Uterus (tissue), 4 donors: ENCODE measurements around the gene CCDC88B. TPM values are rescaled to one million over a fixed set of nuclear protein-coding genes. Genes with fewer than 3 reads are reported as not detected.

ENCODE experiments used
- DNase-seq, 2 donors: peaks; one replicate each; pipeline ENCODE4 v3.0.0-alpha.2; 2019 to 2020
- H3K27ac ChIP-seq, 2 donors: fragments of 200-600 bp; sonication (generic); 1 replicate in 1 of 2; 2 replicates in 1 of 2; pipeline ENCODE4 v1.5.1; 2016 to 2018
- H3K27me3 ChIP-seq, 2 donors: fragments of 200-600 bp; sonication (generic); one replicate each; pipeline ENCODE4 v1.5.1; 2018 to 2019; ENCODE audit warnings: control low read depth in 1 of 2
- H3K36me3 ChIP-seq, 2 donors: fragments of 200-600 bp; sonication (generic); one replicate each; pipeline ENCODE4 v1.5.1; 2019; ENCODE audit warnings: control low read depth in 1 of 2
- H3K4me1 ChIP-seq, 2 donors: fragments of 200-600 bp; sonication (generic); one replicate each; pipeline ENCODE4 v1.5.1; 2018 to 2019; ENCODE audit warnings: control low read depth in 1 of 2
- H3K4me3 ChIP-seq, 2 donors: fragments of 200-600 bp; sonication (generic); 1 replicate in 1 of 2; 2 replicates in 1 of 2; pipeline ENCODE4 v1.5.1; 2018 to 2019; ENCODE audit warnings: mild to moderate bottlenecking in 1 of 2
- H3K9me3 ChIP-seq, 2 donors: fragments of 200-600 bp; sonication (generic); one replicate each; pipeline ENCODE4 v1.5.1; 2019; ENCODE audit warnings: control low read depth in 1 of 2
- POLR2A ChIP-seq, 2 donors: fragments of 450-650 bp; IDR thresholded peaks; one replicate each; pipeline ENCODE4 v1.6.1; 2016; ENCODE audit warnings: antibody characterized with exemption in 2 of 2, mild to moderate bottlenecking in 1 of 2, moderate library complexity in 1 of 2
- intact Hi-C: fragments of 100-400 bp; cut with DNase I; formaldehyde crosslinking; loops from one replicate; pipeline ENCODE4 v1.15.1; 2023; ENCODE audit warnings: low total_unique reads
- total RNA-seq, 4 donors: library from RNA; depleted of rRNA in 3 of 4; stranded (reverse); fragments of >200 nt in 3 of 4; gene quantifications; one replicate each; pipeline versions ENCODE4 v1.1.0 to v1.2.4, GENCODE V29; 2014 to 2023
- TF ChIP-seq, protein P1 (sequence below), 4 experiments: fragments of 200-600 bp in 2 of 4; fragments of 450-650 bp in 2 of 4; sonication (generic) in 2 of 4; IDR thresholded peaks; one replicate each; pipeline ENCODE4 v1.5.1; 2016 to 2019; ENCODE audit warnings: antibody characterized with exemption in 4 of 4, mild to moderate bottlenecking in 2 of 4, moderate library complexity in 1 of 4
- donor health status: DM: yes; HTN: yes; CAD: no.

CCDC88B gene
- total RNA-seq, 4 donors from 2014 or later = 0.29 to 5.7 (median 2.9) TPM

DNA sequence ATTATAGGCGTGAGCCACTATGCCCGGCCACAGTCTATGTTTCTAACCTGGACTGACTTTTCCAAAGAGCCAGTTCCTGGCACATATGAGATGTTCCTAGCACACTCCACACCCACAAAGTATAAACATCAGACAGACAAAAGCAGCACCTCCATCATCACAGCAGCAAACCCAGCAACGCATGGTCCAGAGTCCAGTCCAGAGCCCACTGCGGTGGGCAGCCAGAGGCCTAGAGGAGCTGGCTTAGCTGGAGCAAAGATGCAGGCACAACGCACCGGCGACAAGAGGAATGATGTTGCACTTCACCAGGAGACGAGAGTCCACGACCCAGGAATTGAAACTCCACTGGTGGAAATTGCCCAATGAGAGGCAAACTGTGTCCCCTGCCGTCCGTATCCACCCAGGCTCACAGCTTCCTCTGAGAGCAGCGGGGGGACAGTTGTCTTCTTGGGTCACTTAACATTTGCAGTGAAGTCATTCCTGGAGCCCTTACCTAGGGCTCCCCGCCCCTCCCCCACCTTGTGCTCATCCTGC, 55.6 kb downstream of the CCDC88B start:
- intact Hi-C loops = no loop called here
- no peak overlapping the region for H3K27ac ChIP-seq
- no peak for DNase-seq
- H3K36me3 ChIP-seq = no peaks in the 10 kb centered on the region
- H3K4me1 ChIP-seq = no peaks in the 10 kb centered on the region
- H3K4me3 ChIP-seq = no peak overlapping the region
- H3K9me3 ChIP-seq = no peaks in the 10 kb centered on the region
- no peaks in the 10 kb centered on the region for H3K27me3 ChIP-seq
- TF ChIP-seq, protein P1, sequence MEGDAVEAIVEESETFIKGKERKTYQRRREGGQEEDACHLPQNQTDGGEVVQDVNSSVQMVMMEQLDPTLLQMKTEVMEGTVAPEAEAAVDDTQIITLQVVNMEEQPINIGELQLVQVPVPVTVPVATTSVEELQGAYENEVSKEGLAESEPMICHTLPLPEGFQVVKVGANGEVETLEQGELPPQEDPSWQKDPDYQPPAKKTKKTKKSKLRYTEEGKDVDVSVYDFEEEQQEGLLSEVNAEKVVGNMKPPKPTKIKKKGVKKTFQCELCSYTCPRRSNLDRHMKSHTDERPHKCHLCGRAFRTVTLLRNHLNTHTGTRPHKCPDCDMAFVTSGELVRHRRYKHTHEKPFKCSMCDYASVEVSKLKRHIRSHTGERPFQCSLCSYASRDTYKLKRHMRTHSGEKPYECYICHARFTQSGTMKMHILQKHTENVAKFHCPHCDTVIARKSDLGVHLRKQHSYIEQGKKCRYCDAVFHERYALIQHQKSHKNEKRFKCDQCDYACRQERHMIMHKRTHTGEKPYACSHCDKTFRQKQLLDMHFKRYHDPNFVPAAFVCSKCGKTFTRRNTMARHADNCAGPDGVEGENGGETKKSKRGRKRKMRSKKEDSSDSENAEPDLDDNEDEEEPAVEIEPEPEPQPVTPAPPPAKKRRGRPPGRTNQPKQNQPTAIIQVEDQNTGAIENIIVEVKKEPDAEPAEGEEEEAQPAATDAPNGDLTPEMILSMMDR (IDR thresholded peaks at IDR 0.05) = no peak
- TF ChIP-seq POLR2A (IDR thresholded peaks at IDR 0.05) = no peak

DNA sequence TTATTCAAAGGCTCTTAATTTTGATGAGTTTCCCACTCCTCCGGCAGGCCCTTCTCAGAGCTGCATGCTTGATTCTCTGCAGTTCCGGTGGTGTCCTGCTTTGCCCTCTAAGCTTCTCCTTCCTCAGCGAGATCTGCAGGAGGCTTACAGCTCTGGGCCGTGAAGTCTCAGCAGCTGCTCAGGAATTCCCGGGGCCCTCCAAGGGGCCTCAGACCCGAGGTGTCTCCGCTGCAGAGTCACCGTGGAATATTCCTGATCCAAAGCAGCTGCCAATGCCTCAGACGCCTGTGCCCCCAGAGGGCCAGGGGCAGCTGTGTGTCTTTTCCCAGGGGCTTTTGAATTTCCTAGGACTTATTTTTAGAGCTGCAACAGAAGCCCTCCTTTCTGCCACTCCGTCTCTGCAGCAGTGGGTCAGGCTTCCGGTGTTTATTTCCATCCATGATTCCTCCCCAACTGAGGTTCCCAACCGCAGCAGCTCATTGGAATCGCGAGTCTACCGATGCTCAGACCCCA, 56.1 kb downstream of the CCDC88B start:
- Histone ChIP-seq H3K27ac (no peak overlapping the region), H3K36me3 (no peaks in the 10 kb centered on the region), H3K27me3 (no peaks in the 10 kb centered on the region), H3K4me3 (no peak overlapping the region), H3K9me3 (no peaks in the 10 kb centered on the region), H3K4me1 (no peaks in the 10 kb centered on the region)
- no peak for TF ChIP-seq POLR2A (IDR thresholded peaks at IDR 0.05)
- TF ChIP-seq, protein P1 (IDR thresholded peaks at IDR 0.05) = no peak
- no peak for DNase-seq
- intact Hi-C loops = no loop called here

DNA sequence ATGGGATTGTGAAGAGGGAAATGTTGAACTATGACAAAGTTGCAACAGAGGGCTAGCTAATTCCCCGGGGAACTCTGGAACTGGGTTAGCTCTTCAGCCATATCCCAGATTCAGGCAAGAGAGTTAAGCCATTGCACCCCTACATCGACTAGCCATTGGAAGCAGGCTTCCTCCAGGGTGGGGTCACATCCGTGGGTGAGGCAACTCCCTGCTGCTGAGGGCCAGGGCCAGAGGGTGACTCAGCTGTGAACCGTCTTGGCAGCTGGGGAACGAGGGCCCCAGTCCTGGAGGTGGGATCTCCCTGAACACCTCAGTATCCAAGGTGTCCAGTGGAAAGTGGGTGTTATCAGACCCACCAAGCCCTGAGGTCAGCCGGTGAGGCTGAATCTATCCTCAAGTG, 60.1 kb downstream of the CCDC88B start:
- Histone ChIP-seq H3K27me3 (no peaks in the 10 kb centered on the region), H3K9me3 (no peaks in the 10 kb centered on the region), H3K4me1 (no peaks in the 10 kb centered on the region), H3K4me3 (no peak overlapping the region), H3K36me3 (no peaks in the 10 kb centered on the region), H3K27ac (no peak overlapping the region)
- intact Hi-C loops = no loop called here
- TF ChIP-seq, protein P1 (IDR thresholded peaks at IDR 0.05) = no peak
- no peak for DNase-seq

DNA sequence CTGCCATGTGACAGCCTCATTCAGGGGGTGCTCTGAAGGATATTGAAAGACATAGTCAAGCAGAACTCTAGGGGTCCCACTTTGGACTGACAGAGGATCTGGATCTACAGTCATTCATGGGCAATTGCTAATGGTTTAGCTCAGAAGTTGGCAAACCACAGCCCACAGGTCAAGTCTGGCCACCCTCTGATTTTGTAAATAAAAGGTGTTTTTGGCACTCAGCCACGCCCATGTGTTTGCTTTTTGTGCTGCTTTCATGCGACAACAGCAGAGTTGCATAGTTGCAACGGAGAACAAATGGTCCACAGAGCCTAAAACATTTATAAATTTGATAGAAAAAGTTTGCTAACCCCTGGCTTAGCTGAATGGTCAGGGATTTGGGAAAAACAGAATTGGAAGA, 60.7 kb downstream of the CCDC88B start:
- Histone ChIP-seq H3K36me3 (no peaks in the 10 kb centered on the region), H3K4me1 (no peaks in the 10 kb centered on the region), H3K27me3 (no peaks in the 10 kb centered on the region), H3K27ac (no peak overlapping the region), H3K4me3 (no peak overlapping the region), H3K9me3 (no peaks in the 10 kb centered on the region)
- intact Hi-C loops = no loop called here
- DNase-seq = no peak
- TF ChIP-seq POLR2A (IDR thresholded peaks at IDR 0.05) = no peak
- TF ChIP-seq, protein P1 (IDR thresholded peaks at IDR 0.05) = no peak

DNA sequence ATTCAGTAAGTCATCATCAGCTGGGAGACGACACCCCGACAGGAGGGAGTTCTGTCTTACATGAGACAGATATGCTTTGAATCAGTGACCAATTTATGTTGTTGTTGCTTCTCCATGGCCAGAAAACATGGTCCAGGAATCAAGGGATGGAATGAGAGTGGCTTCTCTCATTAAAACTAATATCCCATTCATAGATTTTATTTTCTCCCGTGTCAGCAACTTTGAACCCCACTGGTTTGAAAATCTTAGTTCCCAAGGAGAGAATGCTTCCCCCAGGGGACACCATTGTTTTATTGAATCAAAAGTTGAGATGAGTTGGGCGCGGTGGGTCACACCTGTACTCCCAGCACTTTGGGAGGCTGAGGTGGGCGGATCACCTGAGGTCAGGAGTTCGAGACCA, 61.8 kb downstream of the CCDC88B start:
- Histone ChIP-seq H3K36me3 (no peaks in the 10 kb centered on the region), H3K27ac (no peak overlapping the region), H3K4me1 (peaks cover 0 to 4% of the 10 kb centered on the region in 2 donors), H3K27me3 (no peaks in the 10 kb centered on the region), H3K9me3 (no peaks in the 10 kb centered on the region), H3K4me3 (no peak overlapping the region)
- TF ChIP-seq, protein P1 (IDR thresholded peaks at IDR 0.05) = no peak
- DNase-seq = no peak
- intact Hi-C loops = no loop called here
